NCI-H526 (cell line): ENCODE data around the gene SMIM30.
"Not testable (repeated sequence)": the region's sequence is repeated elsewhere in the genome, so short reads cannot be mapped to it uniquely, and the experiment has no call there.

Experiments
- DNase-seq, 2 experiments: peaks; one replicate each; lab custom pipeline; 2025; lab: John Stamatoyannopoulos, UW

SMIM30 gene, protein sequence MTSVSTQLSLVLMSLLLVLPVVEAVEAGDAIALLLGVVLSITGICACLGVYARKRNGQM

DNA sequence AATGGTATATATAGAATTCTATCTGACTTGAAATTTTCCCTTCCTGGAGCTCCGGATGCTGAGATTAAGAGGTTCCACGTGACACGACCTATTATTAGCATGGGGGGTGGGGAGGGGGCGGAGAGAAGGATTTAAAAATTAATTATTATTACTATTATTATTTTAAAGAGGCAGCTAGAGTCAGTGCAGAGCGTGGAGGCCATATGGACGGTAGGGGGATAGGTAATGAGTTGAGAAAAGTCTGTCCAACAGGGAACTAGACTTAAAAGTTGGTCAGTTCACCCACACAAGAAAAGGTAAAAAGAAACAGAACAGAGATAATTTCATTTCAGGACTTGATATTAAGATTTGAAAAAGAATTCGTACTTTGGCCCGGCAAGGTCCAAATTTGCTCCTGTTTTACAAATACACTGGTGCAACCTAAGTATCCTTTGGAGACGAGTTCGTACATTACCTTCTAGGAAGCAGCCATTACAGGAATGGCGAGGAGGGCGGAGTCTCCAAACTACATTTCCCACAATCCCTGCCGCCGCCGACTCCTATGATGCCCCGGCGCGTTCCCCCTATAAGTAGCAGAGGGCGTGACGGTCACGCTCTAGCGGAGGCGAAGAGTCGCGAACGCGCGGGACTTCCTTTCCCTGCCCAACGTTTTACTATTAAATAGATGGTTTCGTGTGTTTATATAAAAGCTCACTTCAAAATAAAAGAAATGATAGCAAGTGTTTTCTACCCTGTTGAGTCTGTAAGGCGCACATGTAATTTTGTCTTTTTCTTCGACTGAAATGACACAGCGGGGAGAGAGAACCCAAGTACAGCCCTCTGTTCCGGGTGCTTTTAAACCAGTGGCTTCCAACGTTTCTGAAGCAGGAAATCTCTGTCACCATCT lies at the start of gene SMIM30:
Gene SMIM30, minus strand, starts transcription at position 481 of the 886 bp plus-strand sequence. CDS start 976 bp downstream, outside the sequence.
- peak; percentile 92 to 98 for DNase-seq

DNA sequence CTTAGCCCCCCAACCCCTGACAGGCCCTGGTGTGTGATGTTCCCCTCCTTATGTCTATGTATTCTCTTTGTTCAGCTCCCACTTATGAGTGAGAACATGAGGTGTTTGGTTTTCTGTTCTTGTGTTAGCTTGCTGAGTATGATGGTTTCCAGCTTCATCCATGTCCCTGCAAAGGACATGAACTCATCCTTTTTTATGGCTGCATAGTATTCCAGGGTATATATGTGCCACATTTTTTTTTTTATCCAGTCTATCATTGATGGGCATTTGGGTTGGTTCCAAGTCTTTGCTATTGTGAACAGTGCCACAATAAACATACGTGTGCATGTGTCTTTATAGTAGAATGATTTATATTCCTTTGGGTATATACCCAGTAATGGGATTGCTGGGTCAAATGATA lies 47.8 kb upstream of the SMIM30 start:
- DNase-seq, result not testable (repeated sequence)

DNA sequence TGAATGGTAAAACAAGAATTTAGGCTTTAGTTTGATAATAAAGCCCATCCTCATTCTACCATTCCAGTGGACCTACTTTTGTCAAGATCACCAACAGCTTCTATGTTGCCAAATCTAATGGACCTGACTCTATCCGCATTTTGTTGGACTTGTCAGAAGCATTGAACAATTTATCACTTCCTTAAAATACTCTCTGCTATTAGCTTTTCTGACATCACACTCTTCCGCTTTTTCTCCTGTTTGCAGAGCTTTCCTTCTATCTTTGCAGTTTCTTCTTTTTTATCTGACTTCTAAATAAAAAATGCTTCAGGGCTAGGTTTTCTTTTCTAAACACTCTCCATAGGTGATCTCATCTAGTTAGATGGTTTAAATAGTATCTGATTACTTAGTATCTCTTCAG lies 42.7 kb upstream of the SMIM30 start:
- no peak for DNase-seq

DNA sequence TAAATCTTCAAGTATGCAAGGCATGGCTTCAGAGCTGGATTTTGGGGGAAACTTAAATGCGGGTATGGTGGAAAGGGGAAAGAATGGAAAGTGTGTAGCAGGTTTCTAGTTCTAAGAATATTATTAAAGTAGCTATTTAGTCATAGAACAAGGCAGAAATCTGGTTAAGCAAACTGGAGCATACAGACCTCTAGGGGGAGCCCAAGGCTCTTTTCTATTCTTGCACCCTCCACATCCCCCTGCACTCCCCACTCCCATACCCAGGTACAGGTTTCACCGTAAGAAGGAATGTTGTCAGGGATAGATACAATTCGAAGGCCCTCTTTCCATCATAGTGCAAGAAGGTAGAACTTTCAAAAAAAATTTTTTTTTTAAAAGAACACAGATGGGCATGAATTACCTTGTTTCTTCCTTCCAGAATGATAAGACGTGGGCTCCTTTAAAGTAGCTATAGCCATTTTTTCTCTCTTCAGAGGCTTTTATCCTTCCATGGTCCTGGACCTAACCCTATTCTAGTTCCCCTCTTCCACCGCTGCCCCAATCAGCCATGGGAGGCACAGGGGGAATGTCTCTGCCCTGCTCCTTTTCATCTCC lies 41.5 kb upstream of the SMIM30 start:
- peak; percentile 33 to 82 for DNase-seq

DNA sequence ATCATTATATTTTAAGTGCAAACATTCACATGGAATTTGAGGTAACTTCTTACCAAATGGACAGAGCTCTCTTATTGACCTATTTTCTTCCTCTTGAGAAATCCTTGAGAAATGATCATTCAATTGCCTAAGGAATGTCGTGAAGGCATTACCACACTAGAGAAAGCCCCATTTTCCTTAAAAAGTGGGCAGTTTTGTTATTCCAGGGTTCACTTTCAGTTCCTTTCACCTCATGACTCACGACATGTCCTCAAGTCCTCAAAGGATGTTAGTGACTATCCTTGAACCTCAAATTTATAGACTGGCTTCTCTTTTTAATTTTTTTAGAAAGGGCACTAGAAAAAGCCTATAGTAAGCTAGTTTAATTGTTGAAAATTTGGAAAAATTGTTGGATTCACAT lies 40.4 kb upstream of the SMIM30 start:
- DNase-seq, result no peak

DNA sequence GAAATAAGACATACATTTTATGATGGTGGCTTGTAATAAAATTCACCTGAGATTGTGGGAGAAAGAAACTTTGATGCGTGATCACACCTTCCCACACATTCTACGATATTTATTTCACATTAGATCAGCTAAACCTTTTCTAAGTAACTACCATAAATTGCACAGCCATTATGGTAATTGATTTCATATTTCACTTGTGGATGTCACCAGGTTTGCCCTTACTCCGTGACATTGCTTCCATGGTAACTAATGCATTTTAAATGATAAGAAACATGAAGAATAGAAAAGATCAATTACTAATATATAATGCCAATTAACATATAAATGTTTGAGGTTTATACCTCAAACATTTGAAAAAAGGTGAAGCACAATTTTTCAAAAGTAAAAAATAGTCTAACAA lies 35.8 kb upstream of the SMIM30 start:
- no peak for DNase-seq

DNA sequence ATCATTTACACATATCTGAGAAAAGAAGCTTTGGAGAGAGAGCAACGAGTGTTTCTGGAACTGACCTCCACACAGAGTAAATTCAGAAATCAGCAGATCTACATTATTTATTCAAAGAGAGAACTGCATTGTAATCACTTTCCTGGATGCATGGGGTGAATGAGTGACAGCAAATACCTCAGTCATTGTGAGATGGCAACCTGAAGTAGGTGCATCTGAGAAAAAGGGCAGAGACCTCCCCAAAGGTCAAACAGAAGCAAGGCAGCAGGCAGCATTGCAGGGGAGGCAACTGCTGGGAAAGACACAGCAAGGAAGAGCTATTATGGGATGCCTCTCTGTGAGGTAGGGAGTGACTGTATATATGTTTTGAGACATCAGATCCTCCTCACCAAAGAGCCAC lies 26.5 kb upstream of the SMIM30 start:
- DNase-seq, result no peak

DNA sequence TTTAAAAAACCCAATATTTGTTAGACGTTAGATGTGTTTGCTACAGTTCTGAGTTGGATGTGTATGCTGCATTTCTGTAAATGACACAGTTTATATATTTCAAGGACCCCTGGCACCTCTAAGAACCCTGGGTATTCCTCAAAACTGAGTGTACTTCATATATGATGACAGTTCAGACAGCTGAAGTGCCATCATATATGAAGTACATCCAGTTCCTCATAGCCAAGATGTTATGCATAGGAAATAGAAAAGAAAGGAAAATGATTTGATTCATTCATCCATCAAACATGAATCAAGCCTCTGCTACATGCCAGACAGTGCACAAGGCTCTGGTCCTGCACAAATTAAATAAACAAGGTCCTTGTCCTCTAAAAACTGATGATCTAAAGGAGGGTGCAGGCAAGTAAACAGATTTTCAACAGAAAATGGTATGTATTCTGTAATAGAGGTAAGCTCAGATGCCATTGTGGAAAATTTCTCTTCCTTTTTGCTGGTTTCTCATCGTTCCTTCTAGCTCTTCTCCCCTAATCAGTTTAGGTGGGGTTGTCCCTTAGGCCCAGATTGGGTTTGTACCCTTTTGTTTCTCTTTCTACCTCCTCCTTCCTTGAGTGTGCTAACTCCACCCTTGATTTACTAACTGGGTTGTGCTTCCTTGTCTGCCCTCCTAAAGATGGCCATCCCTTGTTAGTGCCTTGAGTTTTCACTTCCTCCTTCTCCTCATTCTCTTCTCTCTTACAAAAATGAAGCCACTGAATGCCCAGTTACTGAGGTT lies 25.3 kb upstream of the SMIM30 start:
- no peak for DNase-seq

DNA sequence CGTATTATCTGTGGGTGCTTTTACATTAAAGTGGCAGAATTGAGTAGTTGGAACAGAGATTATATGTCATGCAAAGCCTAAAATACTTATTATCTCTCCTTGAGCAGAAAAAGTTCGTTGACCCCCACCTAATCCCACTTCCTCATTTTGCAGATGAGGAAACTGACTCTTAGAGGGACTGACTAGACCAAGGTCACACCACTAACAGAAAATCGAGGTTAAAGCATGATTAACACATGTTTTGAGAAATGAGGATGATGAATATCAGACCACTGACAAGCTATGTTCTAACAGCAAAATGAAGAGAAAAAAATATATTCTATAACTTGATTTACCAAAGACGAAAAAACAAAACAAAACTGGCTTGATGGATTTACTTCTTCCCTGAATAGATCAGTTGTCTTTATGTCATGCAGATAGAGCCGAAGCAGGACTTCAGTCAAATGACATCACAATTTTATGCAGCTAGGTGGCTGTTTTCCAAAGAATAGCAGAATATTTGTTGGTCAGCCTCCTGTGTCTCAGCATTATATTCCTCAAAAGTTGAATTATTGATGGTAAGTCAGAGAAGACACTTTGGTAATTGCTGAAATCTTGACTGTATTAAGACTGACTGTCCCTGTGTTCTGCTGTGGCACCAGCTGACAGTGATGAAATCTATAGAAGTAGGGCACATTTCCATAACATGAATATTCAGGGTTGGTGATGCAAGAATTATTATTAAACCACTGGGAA lies 24.2 kb upstream of the SMIM30 start:
- peak in 1 of 2 experiments; percentile 12 for DNase-seq

DNA sequence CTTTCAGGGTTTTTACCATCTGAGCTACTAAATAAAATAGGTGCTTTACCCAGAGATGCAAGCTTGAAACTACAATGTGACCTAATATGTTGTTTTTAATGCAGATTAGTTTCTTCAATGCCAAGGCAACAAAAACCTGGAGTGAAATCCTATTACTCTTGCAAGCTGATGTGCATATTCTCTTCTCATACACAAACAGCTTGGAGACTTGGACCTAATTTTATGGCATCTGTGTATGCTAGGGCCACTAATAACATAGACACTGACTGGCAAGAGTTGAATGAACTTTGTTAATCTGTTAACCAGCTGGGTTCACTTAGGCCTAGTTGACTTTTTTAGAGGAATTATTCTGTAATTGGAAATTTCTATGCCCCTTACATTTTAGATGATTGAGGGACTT lies 23.4 kb upstream of the SMIM30 start:
- DNase-seq, result no peak

DNA sequence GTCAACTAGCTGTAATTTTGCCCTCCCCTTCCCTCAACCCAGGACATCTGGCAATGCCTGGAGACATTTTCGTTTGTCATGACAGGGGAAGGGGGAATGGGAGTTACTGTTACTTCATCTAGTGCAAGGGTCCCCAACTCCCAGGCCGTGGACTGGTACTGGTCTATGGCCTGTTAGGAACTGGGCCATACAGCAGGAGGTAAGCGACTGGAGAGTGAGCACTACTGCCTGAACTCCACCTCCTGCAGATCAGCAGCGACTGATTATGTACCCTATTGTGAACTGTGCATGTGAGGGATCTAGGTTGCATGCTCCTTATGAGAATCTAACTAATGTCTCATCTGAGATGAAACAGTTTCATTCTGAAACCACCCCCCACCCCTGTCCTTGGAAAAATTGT lies 22.6 kb upstream of the SMIM30 start:
- DNase-seq, result no peak

DNA sequence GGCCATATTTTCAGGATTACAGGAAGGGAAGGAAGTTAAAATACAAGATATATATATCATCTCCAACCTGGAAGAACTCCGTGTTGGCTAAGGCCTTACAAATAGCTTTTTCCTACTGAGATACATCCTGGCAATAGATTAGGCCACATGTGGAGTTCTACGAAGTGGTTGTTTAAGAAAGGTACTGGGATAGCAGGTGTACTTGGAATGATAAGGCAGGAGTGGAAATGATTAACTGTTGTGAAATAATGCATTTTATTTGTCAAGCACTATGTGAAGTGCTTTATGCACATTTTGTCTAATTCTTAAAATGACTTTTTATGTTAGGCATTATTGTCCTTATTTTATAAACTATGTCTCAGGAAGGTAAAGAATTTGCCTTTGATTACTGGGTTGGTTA lies 18.9 kb upstream of the SMIM30 start:
- DNase-seq, result no peak

DNA sequence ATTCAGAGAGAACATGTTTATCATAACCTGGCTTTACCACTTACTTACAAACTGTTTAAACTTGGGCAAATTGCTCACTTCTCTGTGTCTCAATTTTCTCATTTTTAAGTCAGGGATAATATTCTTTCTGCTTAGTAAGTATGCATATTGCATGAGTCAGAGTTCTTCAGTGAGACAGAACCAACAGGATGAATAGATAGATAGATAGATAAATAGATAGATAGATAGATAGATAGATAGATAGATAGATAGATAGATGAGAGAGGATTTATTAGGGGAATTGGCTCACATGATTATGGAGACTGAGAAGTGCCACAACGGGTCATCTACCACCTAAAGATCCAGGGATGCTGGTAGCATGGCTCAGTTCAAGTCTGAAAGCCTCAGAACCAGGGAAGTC lies 15.7 kb upstream of the SMIM30 start:
- DNase-seq, result no peak

DNA sequence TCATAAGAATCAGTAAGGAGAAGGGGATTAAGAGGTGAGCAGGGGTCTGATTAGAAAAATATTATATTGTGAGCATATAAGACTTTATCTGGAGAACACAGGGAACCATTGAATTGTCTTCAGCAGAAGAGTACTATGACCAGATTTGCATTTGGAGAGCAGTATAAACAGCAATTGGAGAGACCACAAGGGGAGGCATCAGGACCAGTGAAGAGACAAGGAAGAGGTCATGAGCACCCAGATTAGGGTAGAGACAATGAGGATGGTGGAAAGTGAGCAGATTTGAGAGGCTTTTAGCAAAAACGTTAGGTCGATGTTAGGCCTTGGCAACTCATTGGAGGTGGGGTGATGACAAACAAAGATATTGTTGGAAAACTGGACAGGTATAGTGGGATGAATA lies 13.0 kb upstream of the SMIM30 start:
- DNase-seq, result peak; percentile 18 to 51

DNA sequence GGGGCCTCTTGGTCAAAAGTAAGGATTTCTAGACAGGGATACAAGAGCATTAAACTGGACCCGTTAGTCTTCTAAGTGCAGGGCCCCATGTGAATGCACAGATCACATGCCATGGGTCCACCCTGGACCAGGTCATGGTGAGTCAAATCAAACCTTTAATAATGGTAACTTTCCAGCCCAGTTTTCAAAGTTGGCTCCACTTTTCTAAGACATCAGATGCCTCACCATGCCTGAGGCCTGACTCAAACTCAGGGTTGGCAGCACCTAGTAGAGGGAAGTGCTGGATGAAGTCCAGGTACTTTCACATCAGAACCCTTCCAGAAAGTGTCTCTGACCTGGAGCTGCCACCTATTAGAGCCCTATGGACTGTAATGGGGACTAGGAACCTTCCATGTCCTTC lies 9.7 kb upstream of the SMIM30 start:
- no peak for DNase-seq

DNA sequence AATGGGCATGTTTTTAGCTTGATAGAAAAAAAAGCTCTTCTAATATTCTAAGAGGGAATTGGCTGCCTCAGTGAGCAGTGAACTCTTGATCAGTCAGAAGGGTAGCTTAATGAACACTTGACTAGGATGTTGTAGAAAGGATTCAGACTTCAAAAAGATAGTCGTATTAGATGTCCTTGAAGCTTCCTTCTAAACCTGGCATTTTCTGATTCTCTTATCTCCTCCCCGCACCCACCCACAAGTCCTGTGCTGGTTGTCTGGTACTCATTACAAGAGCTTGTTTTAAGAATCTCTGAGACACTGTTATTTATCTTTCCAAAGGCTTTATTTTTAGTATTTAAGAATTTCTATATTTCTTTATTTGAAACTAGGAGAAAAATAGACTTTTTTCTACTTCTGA lies 7.4 kb upstream of the SMIM30 start:
- no peak for DNase-seq

DNA sequence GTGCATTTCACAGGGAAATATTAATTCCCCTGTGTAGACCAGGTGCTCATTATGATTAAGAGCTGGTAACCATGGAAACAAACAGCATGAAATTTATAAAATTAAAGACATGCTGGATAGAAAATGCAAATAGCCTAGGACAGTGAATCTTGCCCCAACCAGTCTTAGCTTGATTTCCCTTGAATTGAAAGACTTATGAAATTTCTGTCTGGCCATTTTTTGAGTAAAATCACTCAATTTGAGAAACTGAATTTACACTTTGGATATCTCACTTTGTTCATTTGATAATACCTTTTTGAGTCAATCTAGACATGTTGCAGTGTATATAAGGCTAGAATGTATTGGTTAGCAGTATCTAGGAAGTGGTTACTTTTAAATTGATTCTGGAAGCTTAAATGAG lies 4.4 kb upstream of the SMIM30 start:
- DNase-seq, result no peak

DNA sequence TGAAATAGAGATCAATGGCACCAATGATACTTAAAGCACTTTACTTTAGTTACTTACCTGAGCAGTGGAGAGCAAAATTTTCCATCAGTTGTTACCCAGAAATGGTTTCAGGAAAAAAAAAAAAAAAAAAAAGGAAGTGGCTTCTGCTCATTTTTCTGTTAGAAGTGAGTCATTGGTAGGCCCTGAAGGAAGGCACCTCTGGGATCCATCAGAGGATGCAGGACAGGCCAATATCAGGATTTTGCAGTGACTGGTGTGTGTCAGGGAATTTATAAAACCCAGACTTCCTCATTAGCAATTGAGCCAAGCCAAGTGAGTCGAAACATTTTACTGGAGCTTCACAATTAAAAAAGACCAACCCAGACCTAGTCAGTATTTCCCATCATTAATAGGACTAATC lies 2.3 kb upstream of the SMIM30 start:
- DNase-seq, result no peak

DNA sequence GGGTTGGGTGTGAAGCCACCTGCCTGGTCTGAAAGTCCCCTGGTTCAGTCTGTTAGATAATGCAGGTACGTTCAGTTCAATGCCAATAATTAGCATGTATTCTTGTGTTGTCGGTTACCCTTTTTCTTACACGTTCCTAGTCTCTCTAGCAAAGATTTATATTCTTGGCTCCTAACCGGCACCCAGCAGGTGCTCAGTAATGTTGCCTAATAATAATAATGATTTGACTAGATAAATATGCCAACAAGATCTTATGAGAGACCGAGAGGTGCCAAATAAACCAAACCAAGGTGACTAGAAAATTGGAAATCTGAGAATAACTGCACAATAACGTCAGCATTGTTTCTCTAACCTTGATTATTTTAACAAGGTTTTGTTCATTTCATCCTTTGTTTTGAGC lies 1.1 kb upstream of the SMIM30 start:
- DNase-seq, result peak; percentile 54 to 58

DNA sequence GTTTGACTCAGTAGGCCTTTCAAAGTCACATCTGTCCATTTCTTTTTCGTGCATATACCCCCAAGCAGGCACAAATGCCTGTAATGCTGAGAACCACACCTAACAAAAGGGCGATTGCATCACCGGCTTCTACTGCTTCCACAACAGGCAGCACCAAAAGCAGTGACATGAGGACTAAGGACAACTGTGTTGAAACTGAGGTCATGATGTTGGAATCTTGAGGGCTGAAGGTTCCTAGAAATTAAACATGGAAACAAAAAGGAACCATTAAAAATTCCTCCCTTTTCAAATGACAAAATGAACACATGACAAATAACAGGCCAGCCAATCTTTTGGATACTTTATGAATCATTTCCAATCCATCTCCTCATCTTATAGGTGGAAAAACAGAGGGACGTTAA lies 980 bp downstream of the SMIM30 start:
- not testable (repeated sequence) for DNase-seq

DNA sequence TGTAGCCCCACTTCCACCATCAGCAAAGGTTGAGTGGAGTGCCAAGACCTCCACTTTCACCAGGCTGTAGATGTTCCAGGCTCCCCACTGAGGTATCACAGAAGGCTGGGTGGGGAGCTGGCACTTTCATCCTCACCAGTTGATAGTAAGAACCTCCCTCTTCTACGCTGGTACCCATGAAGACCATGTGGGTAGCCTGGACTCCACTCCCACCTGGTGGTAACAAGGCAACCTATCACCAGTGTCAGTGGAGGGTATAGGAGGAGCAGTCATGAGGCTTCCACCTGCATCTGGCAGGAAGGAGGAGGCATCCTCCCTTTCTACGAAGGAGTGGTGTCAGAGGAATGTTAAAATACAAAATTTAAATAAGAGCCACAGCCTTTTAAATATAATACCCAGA lies 4.4 kb downstream of the SMIM30 start:
- peak; percentile 6 to 57 for DNase-seq

DNA sequence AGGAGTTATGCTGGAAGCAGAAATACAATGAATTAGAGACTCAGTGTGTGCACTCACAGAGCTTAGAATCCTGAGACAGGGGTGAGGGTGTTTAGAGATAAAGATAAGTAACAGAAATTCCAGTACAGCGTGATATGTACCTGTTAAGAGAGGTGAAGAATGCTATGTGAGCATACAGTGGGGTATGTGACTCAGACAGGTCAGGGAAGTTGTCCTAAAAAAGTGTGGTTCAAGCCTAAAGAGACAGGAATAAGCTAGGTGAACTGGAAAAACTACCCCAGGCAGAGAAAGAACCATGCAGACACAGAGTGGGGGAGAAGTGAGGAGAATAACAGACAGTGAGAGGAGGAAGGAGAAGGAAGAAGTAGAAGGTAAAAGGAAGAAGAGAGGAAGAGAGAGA lies 8.6 kb downstream of the SMIM30 start:
- no peak for DNase-seq
